ENCODE results near the gene SMAD6. TPM values are rescaled to one million over a fixed set of nuclear protein-coding genes. Genes with fewer than 3 reads are reported as not detected.

The SMAD6 gene
- total and polyA plus RNA-seq, 2 of the 4 experiments (the other 2 are of a cell fraction): 4.8 to 8.5 TPM

- no peak for DNase-seq
- no peak overlapping the region for H2BK120ac ChIP-seq (ENCODE audit: low read depth, low read length)
- in situ Hi-C loops (cut with MboI; ENCODE audit: low sequenced_read_pairs): no loop called here
- no peak overlapping the region for H2BK15ac ChIP-seq (ENCODE audit: low read depth, low read length)
- WGBS, 2 experiments (ENCODE audit: extremely low coverage in 2 of 2, insufficient read length in 1 of 2): no CpG with 5 or more reads among the region's 11 CpGs
- no peak overlapping the region for H2AFZ ChIP-seq (replicated peaks; ENCODE audit: low read length, poor library complexity)
- H3K56ac ChIP-seq (ENCODE audit: extremely low read depth, insufficient read depth, low read length): 0 out of 2 replicates have a peak overlapping the region, but pooled peaks have one; percentile 9
- peak overlapping the region; percentile 35; the same call in 1 of the 2 replicates for H3K4ac ChIP-seq (ENCODE audit: low read depth, low read length)
- BruUV-seq (replicated peaks): no TSS peak
- TF ChIP-seq RCOR1 (IDR thresholded peaks at IDR 0.05; ENCODE audit: insufficient replicate concordance, low read length) (no peak), CHD1 (IDR thresholded peaks at IDR 0.05; ENCODE audit: low read depth, low read length) (no peak), CEBPB (IDR thresholded peaks at IDR 0.05; ENCODE audit: low read depth, low read length) (no peak), NFE2L2 (IDR thresholded peaks at IDR 0.05; ENCODE audit: low read depth, low read length) (no peak), MAZ (IDR thresholded peaks at IDR 0.05; ENCODE audit: borderline replicate concordance, low read depth, low read length) (no peak), MXI1 (IDR thresholded peaks at IDR 0.05; ENCODE audit: borderline replicate concordance, low read depth, low read length) (no peak), RFX5 (IDR thresholded peaks at IDR 0.05; ENCODE audit: low read depth, low read length) (no peak), POLR2A (IDR thresholded peaks at IDR 0.05; ENCODE audit: low read depth, low read length) (no peak), RAD21 (IDR thresholded peaks at IDR 0.05; ENCODE audit: low read length) (no peak), USF2 (IDR thresholded peaks at IDR 0.05; ENCODE audit: low read depth, low read length) (no peak), CTCF (conservative IDR thresholded peaks at IDR 0.05; ENCODE audit: low read depth, low read length) (no peak), MAFK (IDR thresholded peaks at IDR 0.05; ENCODE audit: low read depth, low read length) (no peak), FOS (IDR thresholded peaks at IDR 0.05; ENCODE audit: low read depth, low read length) (no peak), SMC3 (IDR thresholded peaks at IDR 0.05; ENCODE audit: low read depth, low read length) (no peak), BHLHE40 (IDR thresholded peaks at IDR 0.05; ENCODE audit: low read depth, low read length) (no peak), ELK1 (IDR thresholded peaks at IDR 0.05; ENCODE audit: borderline replicate concordance, low read depth, low read length) (no peak)
- H3K9ac ChIP-seq (ENCODE audit: low read depth, low read length): no peak overlapping the region
- ChIA-PET POLR2A (ENCODE audit: unreplicated experiment) (no interaction called here), CTCF (no interaction called here)
- peaks cover 2% of the 10 kb centered on the region; the same call in 1 of the 2 replicates for H3K36me3 ChIP-seq (ENCODE audit: control insufficient read depth, insufficient read depth, low read length)
- peaks cover 33% of the 10 kb centered on the region for H3K4me1 ChIP-seq (ENCODE audit: control insufficient read depth, insufficient read depth, low read length)
- H3K9me3 ChIP-seq (ENCODE audit: control insufficient read depth, insufficient read depth, low read length): no peaks in the 10 kb centered on the region
- H4K8ac ChIP-seq (ENCODE audit: low read depth in 2 of 2, low read length in 2 of 2): peak overlapping the region in 1 of 2 experiments; percentile 37; a peak in 1 of 4 replicates
- H3K27me3 ChIP-seq (ENCODE audit: control insufficient read depth, insufficient read depth, low read length): no peaks in the 10 kb centered on the region
- no peak overlapping the region for H4K91ac ChIP-seq (ENCODE audit: insufficient read depth, low read depth, low read length)
- H2BK5ac ChIP-seq (ENCODE audit: low read depth, low read length, poor library complexity, severe bottlenecking): no peak overlapping the region
- no peak overlapping the region for H3K4me2 ChIP-seq (ENCODE audit: low read depth, low read length)
- H4K5ac ChIP-seq (ENCODE audit: low read depth, low read length): 0 out of 2 replicates have a peak overlapping the region, but pooled peaks have one; percentile 8
- peaks cover 30% of the 10 kb centered on the region for H3K9me1 ChIP-seq (ENCODE audit: insufficient read depth, low read length)
- H2AK9ac ChIP-seq (replicated peaks; ENCODE audit: low read depth, low read length, poor library complexity): no peak overlapping the region
- H4K20me1 ChIP-seq (ENCODE audit: insufficient read depth, low read length): peaks cover 24% of the 10 kb centered on the region
- dilution Hi-C loops (cut with HindIII; ENCODE audit: low sequenced_read_pairs, unreplicated experiment): no loop called here
- H2AK5ac ChIP-seq (ENCODE audit: low read depth, low read length): no peak overlapping the region
- 0 out of 2 replicates have a peak overlapping the region, but pooled peaks have one; percentile 10 for H3K18ac ChIP-seq (ENCODE audit: low read depth, low read length)
- ATAC-seq (ENCODE audit: low read depth): no peak
- H3K79me1 ChIP-seq (ENCODE audit: low read depth in 1 of 2, low read length in 2 of 2): peaks cover 22 to 80% of the 10 kb centered on the region in 2 experiments; a peak in 3 of 4 replicates
- no peak overlapping the region for H2BK20ac ChIP-seq (ENCODE audit: low read depth, low read length)
- no peak overlapping the region; the same call in 1 of the 2 replicates for H3K14ac ChIP-seq (replicated peaks; ENCODE audit: low read depth, low read length)
- H3K4me3 ChIP-seq (ENCODE audit: insufficient read depth, low read depth, low read length): no peak overlapping the region
- no peak overlapping the region for H3K27ac ChIP-seq (ENCODE audit: insufficient read depth, low read length)
- intact Hi-C loops (cut with micrococcal nuclease): no loop called here
- H3K23ac ChIP-seq (ENCODE audit: low read depth, low read length): peak overlapping the region; percentile 43
Measured at GRCh38 chr15:66733976-66734375, 31.9 kb downstream of the SMAD6 start.

Measured in IMR-90 (cell line).